Measurements from ENCODE around the gene OR13J1. TPM values are rescaled to one million over a fixed set of nuclear protein-coding genes. Genes with fewer than 3 reads are reported as not detected.

Gene OR13J1
- polyA plus RNA-seq, 2 of the 4 experiments (the other 2 are of a cell fraction) = not detected

DNA sequence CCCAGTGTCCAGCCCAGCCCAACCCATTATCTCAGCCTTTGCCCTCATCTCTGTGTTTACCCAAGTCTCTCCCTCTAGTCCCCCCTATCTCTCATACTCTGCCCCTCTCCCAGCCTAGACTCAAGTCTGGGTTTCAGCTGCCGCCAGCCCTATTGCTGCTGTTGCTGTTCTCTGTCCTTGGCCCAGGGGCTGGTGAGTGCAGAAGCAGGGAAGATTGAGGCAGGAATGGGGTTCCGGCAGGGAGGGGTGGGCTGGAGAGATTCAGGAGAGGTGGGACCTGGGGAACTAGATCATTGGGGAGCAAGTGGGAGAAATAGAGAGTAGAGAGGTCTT is 40.5 kb downstream of the OR13J1 start:
- Histone ChIP-seq H3K27ac (peak overlapping the region; percentile 84 to 91), H3K4me3 (peak overlapping the region; percentile 80), H3K9me3 (no peaks in the 10 kb centered on the region), H3K4me2 (peak overlapping the region; percentile 96), H3K4me1 (peaks cover 4% of the 10 kb centered on the region; the same call in 2 of the 3 replicates)
- no peak for DNase-seq (ENCODE audit: low read depth in 1 of 2, low spot score in 1 of 2)
- no peak for ATAC-seq
- TF ChIP-seq EHF (CRISPR knock-in tag; IDR thresholded peaks at IDR 0.05) (no peak), TP53 (CRISPR knock-in tag; IDR thresholded peaks at IDR 0.05) (no peak), EHMT2 (IDR thresholded peaks at IDR 0.05; ENCODE audit: low read depth) (no peak)
- TF ChIP-seq, protein P1, sequence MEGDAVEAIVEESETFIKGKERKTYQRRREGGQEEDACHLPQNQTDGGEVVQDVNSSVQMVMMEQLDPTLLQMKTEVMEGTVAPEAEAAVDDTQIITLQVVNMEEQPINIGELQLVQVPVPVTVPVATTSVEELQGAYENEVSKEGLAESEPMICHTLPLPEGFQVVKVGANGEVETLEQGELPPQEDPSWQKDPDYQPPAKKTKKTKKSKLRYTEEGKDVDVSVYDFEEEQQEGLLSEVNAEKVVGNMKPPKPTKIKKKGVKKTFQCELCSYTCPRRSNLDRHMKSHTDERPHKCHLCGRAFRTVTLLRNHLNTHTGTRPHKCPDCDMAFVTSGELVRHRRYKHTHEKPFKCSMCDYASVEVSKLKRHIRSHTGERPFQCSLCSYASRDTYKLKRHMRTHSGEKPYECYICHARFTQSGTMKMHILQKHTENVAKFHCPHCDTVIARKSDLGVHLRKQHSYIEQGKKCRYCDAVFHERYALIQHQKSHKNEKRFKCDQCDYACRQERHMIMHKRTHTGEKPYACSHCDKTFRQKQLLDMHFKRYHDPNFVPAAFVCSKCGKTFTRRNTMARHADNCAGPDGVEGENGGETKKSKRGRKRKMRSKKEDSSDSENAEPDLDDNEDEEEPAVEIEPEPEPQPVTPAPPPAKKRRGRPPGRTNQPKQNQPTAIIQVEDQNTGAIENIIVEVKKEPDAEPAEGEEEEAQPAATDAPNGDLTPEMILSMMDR (IDR thresholded peaks at IDR 0.05) = no peak
- TF ChIP-seq, protein P2, sequence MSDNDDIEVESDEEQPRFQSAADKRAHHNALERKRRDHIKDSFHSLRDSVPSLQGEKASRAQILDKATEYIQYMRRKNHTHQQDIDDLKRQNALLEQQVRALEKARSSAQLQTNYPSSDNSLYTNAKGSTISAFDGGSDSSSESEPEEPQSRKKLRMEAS (IDR thresholded peaks at IDR 0.05) = no peak
- TF ChIP-seq, protein P3, sequence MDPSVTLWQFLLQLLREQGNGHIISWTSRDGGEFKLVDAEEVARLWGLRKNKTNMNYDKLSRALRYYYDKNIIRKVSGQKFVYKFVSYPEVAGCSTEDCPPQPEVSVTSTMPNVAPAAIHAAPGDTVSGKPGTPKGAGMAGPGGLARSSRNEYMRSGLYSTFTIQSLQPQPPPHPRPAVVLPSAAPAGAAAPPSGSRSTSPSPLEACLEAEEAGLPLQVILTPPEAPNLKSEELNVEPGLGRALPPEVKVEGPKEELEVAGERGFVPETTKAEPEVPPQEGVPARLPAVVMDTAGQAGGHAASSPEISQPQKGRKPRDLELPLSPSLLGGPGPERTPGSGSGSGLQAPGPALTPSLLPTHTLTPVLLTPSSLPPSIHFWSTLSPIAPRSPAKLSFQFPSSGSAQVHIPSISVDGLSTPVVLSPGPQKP (IDR thresholded peaks at IDR 0.05; ENCODE audit: low read depth, low read length) = no peak
- TF ChIP-seq, protein P4, sequence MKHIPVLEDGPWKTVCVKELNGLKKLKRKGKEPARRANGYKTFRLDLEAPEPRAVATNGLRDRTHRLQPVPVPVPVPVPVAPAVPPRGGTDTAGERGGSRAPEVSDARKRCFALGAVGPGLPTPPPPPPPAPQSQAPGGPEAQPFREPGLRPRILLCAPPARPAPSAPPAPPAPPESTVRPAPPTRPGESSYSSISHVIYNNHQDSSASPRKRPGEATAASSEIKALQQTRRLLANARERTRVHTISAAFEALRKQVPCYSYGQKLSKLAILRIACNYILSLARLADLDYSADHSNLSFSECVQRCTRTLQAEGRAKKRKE (CRISPR knock-in tag; IDR thresholded peaks at IDR 0.05; ENCODE audit: low read depth) = no peak
- ChIA-PET POLR2A (interaction anchor here (1.5 kb wide), 1 partner anchor 15 kb away, joined by 4 read pairs; the partner anchor contains the start of gene HINT2), CTCF (interaction anchor here (1.3 kb wide), 1 partner anchor 115 kb away, joined by 3 read pairs; no protein-coding TSS in a partner anchor)
- no peak for FAIRE-seq
- WGBS (ENCODE audit: missing lambda C conversion rate) = 62% methylated on average over 2 of the region's 2 CpGs

DNA sequence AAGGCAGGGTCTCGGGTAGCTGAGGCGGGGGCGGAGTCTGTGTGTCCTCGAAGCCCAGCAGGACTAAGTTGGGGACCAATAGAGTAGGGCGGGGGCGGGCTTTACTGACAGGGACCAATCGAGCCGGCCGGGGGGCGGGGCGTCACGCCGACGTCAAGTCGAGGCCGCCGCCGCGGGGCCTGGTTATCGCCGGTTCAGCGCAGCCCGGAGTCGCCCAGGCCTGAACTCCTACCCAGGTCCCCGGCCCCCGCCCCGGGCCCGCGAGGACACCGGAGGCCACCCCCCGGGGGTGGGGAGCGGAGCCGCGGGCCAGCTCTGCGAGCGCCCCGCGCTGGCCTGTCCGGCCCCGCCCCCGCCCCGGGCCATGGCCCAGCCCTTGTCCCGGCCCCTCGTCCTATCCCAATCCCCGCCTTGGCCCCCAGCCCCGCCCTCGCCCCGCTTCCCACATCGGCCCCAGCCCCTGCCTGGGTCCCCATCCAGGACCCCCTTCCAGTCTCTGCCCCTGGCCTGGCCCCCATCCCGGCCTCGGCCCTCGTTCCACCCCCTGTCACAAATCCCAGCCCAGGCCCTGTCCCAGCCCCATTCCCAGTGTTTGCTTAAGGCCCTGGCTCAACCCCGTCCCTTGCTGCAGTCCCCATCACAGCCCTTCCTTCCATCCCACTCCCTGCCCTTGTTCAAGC is 41.0 kb downstream of the OR13J1 start, which contains the start of gene TMEM8B:
TSS of gene TMEM8B (plus strand) at position 145 of the 680 bp plus-strand sequence. CDS start at position 365, 220 bp downstream.
- DNase-seq (ENCODE audit: low read depth in 1 of 2, low spot score in 1 of 2) (peak; percentile 90 to 97), ATAC-seq (peak; percentile 86 to 93), FAIRE-seq (no peak)
- CTCF ChIA-PET = interaction anchor here (0.6 to 5.6 kb wide), 9 partner anchors 9 to 116 kb away, joined by 3 to 59 read pairs (median 3); partner anchors contain the start of genes HINT2, SPAAR and SPAG8
- WGBS (ENCODE audit: missing lambda C conversion rate) = 0% methylated on average over 9 of the region's 53 CpGs
- POLR2A ChIA-PET = interaction anchor here (1.5 kb wide), 1 partner anchor 15 kb away, joined by 4 read pairs; the partner anchor contains the start of gene HINT2
- no peaks in the 10 kb centered on the region for H3K9me3 ChIP-seq
- peak within 1 kb of the TSS; percentile 84 to 91 for H3K27ac ChIP-seq
- peak within 1 kb of the TSS; percentile 80 for H3K4me3 ChIP-seq
- H3K4me2 ChIP-seq = peak within 1 kb of the TSS; percentile 96
- peak; percentile 30; the same call in 1 of the 2 replicates for TF ChIP-seq PHF8 (IDR thresholded peaks at IDR 0.05; ENCODE audit: borderline replicate concordance, low read depth)
- TF ChIP-seq ESRRA (IDR thresholded peaks at IDR 0.05; ENCODE audit: borderline replicate concordance, low read length) = no peak
- peaks cover 4% of the 10 kb centered on the region; the same call in 2 of the 3 replicates for H3K4me1 ChIP-seq

DNA sequence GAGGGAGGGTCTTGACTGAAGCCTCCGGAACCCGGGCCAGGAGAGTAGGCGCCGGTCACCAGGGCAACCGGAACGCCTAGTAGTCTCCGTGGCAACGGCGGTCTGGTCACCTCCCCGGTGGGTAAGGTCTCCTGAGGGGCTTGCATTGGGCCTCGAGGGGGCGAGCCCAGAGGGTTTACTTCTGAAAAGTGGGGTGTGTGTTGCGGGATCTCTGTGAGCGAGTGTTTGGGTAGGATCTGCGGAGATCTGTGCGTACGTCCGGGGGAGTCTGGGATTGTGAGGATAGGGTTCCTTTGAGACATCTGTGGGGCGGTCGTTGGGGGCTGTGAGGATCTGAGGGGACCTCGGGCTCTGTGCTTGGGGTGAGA is 41.5 kb downstream of the OR13J1 start, which contains the start of gene FAM221B:
TSS of gene FAM221B (minus strand) at position 17 of the 368 bp plus-strand sequence. CDS start 2,571 bp downstream, outside the sequence.
- 0% methylated on average over 11 of the region's 21 CpGs for WGBS (ENCODE audit: missing lambda C conversion rate)
- no peak for DNase-seq (ENCODE audit: low read depth in 1 of 2, low spot score in 1 of 2)
- FAIRE-seq = no peak
- H3K4me1 ChIP-seq = peaks cover 4% of the 10 kb centered on the region; the same call in 2 of the 3 replicates
- TF ChIP-seq NFE2L2 (conservative IDR thresholded peaks at IDR 0.05; ENCODE audit: low read length) = 0 out of 2 replicates have a peak, but pooled peaks have one; percentile 1
- TF ChIP-seq HOXB5 (CRISPR knock-in tag; IDR thresholded peaks at IDR 0.05) = no peak
- TF ChIP-seq CBX2 (IDR thresholded peaks at IDR 0.05; ENCODE audit: borderline replicate concordance, low read depth) = no peak
- TF ChIP-seq, protein P5, sequence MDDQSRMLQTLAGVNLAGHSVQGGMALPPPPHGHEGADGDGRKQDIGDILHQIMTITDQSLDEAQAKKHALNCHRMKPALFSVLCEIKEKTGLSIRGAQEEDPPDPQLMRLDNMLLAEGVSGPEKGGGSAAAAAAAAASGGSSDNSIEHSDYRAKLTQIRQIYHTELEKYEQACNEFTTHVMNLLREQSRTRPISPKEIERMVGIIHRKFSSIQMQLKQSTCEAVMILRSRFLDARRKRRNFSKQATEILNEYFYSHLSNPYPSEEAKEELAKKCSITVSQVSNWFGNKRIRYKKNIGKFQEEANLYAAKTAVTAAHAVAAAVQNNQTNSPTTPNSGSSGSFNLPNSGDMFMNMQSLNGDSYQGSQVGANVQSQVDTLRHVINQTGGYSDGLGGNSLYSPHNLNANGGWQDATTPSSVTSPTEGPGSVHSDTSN (IDR thresholded peaks at IDR 0.05) = no peak
- TF ChIP-seq, protein P6, sequence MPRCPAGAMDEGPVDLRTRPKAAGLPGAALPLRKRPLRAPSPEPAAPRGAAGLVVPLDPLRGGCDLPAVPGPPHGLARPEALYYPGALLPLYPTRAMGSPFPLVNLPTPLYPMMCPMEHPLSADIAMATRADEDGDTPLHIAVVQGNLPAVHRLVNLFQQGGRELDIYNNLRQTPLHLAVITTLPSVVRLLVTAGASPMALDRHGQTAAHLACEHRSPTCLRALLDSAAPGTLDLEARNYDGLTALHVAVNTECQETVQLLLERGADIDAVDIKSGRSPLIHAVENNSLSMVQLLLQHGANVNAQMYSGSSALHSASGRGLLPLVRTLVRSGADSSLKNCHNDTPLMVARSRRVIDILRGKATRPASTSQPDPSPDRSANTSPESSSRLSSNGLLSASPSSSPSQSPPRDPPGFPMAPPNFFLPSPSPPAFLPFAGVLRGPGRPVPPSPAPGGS (IDR thresholded peaks at IDR 0.05) = no peak
- peak within 1 kb of the TSS; percentile 80 for H3K4me3 ChIP-seq
- H3K4me2 ChIP-seq = peak within 1 kb of the TSS; percentile 96
- peak; percentile 36 to 42; a peak in 4 of 6 replicates for ATAC-seq
- H3K9me3 ChIP-seq = no peaks in the 10 kb centered on the region
- peak within 1 kb of the TSS; percentile 84 to 91 for H3K27ac ChIP-seq
- POLR2A ChIA-PET = interaction anchor here (1.5 kb wide), 1 partner anchor 14 kb away, joined by 4 read pairs; the partner anchor contains the start of gene HINT2
- CTCF ChIA-PET = interaction anchor here (0.6 to 5.6 kb wide), 9 partner anchors 10 to 117 kb away, joined by 3 to 59 read pairs (median 3); partner anchors contain the start of genes HINT2, SPAAR and SPAG8

Measured in A549 (cell line).